NCI-H1930 (cell line): Measurements from ENCODE around the gene IMPDH1.
A peak's percentile ranks its signal among the peaks of the same experiment; 100 is the strongest.
"Not testable (repeated sequence)": the region's sequence is repeated elsewhere in the genome, so short reads cannot be mapped to it uniquely, and the experiment has no call there.

Source experiments
- DNase-seq, 2 experiments: peaks; one replicate each; lab custom pipeline; 2025; lab: John Stamatoyannopoulos, UW

Gene IMPDH1

DNA sequence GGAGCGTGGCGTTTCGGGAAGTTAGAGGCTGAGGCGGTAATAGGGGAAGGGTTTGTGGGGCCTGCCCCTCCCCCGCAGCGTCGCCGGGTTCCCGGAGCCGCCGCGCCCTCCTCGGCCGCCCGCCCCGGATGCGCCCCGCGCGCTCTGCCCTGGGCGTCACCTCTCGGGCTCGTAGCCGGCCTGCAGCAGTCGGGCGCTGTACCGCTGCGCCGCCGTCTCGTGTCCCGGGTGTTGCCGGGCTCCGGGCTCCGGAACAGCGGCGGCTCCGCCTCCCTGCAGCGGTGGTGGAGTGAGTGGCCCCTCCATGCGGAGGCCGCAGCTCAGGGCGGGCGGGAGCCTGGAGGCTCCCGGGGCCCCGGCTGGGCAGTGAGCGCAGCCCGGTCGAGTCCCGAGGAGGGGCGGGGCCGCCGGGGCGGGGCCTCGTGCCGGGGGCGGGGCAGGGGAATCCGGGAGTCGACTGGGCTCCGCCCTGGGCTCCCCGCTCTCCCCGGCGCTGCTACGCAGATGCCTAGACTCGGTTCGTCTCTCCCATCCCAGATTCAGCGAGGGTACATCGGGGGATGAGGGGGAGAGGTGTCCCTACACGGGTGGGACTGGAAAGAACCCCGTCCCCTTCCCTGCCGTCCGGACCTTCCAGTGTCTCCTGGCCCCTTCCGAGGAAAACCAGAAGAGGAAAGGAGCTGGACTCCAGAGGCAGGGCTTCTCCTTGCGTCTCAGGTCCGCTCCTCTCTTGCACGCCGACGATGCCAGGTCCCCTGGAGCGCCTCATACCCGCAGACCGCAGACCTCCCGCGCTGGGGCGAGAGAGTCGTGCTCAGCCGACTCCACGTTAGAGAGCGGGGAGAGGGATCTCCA is at the start of gene IMPDH1:
IMPDH1 (minus strand) TSS at position 387 of the 855 bp plus-strand sequence; CDS start at position 306, 81 bp downstream.
- peak; percentile 10 to 70 for DNase-seq

DNA sequence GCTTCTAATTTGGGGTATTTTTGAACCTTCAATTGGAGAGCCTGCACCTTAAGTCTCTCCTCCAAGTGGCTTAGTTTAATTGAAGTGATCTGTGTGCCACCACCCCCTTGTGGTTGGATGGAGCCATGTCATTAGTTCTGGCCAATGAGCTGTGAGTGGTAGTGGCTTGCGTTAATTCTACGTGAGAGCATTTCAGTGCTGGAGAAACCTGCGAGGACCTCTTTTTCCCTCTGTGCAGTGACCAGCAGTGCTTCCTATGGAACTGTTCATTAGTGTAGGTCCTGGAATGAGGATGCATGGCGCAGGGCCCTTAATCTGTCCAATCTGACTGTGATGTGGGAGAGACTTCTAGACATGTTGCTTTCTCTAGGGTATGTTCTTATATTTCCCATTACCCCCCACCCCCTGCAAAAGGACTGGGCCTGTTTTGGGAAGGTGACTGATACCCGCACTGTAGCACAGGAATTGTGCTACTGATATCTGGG is 49.7 kb upstream of the IMPDH1 start:
- DNase-seq = peak; percentile 27 to 35

DNA sequence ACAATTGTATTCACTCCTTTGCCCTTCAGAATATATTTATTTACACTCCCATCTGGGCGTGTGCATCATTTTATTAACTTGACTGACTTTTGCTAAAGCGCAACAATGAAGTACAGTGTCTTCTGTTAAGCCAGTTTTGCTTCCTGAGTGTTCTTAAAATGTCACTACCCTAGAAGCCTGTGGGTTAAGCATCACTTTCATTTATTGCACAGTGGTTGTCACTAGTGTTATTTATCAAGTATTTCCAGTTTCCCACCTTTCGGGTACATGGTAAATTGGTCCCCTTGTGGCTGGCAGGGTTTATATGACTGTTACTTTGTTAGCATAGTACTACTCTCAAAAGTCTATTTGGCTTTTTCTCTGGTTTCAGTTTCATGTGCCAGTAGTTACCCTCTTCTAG is 49.2 kb upstream of the IMPDH1 start:
- DNase-seq = no peak

DNA sequence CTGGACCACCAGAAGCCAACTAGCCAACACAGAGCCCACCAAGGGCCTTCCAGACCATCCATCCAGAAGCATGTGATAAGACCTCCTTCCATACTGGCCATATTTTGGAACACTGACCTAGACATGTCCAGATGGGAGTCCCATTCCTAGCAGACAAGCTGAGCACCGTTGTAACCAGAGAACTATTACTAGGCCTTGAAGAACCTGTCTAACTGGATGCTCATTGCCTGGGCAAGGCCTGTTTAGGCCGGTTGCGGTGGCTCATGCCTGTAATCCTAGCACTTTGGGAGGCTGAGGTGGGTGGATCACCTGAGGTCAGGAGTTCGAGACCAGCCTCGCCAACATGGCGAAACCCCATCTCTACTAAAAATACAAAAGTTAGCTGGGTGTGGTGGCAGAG is 47.6 kb upstream of the IMPDH1 start:
- not testable (repeated sequence) for DNase-seq

DNA sequence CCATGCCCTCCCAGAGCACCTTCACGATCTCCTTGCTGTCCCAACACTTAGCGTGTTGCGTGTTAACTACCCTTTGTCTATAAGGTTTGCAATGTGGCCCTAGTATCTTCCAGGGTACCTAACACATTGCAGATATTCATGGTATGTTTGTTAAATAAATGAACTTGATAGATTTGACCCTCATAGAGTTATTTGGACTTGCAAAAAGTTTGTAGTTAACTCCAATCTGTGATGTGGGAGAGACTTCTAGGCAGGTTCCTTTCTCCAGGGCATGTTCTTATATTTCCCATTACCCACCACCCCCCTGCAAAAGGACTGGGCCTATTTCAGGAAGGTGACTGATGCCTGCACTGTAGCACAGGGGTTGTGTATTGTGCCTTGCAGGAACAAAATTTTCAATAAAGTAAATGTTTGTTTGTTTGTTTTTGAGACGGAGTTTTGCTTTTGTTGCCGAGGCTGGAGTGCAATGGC is 46.5 kb upstream of the IMPDH1 start:
- no peak for DNase-seq

DNA sequence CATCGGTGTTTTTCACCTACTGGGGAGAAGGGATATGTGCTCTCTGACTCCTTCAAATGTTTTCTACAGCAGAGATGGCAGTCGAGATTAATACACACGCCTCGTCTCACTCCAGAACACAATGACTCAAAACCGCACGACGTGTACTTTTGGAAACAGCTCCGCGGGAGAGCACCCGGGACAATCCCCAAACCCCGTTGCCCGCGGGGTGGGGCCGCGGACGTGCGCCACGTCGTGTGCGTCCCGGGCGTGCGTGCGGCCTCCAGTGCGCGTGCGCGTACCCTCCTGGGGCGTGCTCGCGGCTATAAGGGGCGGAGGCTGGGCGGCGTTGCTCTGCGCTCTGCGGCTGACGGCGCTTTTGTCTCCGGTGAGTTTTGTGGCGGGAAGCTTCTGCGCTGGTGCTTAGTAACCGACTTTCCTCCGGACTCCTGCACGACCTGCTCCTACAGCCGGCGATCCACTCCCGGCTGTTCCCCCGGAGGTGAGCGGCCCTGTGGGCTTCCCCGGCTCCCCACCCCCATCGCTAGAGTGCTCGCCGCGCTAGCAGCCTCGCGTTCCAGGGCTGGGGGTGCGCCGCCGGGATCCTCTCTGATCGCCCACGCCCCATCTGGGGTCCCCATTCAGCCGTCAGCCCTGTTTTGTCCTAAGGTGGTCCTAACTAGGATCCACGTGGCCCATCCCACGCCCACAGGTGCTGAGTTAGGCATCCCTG is 45.9 kb upstream of the IMPDH1 start, which contains the start of gene HILPDA:
HILPDA (plus strand) TSS at position 336 of the 712 bp plus-strand sequence. CDS start 1,391 bp downstream, outside the sequence.
- peak; percentile 92 to 95 for DNase-seq

DNA sequence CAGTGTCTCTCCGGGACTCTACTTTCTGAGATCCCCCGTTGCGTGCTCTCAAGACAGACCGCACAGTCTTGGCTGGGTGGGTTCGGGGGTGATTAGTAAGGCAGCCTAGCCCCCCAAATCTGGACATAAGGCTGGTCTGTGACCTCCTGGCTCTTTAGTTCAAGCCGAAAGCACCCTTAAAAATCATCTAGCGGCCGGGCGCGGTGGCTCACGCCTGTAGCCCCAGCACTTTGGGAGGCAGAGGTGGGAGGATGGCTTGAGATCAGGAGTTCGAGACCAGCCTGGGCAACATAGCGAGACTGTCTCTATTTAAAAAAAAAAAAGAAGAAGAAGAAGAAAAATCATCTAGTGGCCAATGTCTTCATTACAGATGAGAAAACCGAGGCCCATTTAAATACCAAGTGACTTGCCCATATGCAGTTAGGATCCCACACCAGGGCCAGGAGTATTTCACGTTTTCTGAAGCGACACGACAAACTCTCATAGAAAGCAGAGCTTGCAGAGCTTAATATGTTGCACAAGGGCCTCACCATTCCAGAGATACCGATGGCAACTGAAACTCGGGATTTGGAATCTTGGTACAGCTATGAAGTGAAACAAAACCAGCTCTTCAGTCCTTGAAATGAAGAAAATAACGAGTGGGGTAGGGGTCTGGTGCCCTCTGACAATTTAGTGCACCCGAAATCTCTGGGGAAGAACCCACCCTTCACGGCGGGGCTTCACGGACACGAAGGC is 45.2 kb upstream of the IMPDH1 start:
- no peak for DNase-seq

DNA sequence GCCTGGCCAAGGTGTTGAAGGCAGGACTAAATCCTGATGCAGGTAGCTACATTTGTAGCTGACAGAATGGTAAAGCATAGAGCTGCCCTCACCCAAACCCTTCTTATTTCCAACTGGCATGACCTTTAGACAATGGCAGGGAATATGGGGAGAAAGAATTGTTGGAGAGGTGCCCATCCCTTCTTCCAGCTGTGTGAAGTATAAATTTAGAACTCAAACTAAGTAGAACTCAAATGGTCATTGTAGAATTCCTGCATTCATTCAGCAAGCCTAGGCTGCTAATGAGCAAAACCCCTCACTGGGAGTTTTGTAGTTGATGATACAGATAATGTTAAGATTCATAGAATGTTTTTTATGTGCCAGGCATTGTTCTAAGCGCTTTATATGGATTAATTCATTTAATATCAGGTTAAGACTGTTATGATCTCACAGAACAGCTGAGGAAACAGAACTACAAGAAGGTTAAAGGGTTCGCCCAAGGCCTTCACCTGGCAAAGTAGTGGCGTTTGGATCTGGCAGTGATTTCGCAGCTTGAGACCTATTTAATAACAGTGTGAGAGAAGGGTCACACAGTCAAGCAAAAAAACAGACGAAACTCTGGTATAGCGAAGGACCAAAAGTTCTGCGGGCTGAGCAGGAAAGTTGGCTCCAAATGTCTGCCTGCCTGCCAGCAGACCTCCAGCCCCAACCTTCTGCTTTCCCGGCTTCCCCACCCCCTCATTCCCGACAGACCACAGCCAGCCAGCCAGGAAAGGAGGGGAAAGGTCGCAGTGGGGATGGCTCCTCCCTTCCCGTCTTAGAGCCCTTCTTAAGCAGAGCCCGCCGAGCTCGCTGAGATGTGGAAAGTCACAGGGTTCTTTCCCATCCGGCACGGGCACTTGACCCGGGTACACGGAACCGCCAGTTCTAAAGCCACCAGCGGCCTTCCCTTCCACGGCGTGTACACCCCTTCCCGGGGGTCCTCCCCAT is 44.3 kb upstream of the IMPDH1 start:
- DNase-seq = no peak

DNA sequence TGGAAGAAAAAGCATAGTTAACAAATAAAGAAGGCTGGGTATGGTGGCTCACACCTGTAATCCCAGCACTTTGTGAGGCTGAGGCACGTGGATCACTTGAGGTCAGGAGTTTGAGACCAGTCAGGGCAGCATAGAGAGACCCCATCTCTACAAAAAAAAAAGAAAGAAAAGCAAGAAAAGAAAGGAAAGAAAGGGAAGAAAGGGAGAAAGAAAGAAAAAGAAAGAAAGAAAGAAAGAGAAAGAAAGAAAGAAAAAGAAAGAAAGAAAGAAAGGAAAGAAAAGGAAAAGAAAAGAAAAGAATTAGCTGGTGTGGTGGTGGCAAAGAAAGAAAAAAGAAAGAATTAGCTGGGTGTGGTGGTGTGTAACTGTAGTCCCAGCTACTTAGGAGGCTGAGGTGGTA is 42.8 kb upstream of the IMPDH1 start:
- DNase-seq = no peak

DNA sequence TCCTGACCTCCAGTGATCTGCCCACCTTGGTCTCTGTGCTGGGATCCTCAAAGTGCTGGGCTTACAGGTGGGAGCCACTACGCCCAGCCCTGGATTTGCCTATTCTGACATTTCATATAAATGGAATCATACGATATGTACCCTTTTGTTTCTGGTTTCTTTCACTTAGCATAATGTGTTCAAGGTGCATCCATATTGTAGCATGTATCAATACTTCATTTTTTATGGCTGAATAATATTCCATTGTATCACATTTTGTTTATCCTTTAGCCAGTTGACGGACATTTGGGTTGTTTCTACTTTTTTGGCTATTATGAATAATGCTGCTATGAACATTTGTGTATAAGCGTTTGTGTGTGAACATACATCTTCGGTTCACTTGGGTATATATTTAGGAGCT is 41.1 kb upstream of the IMPDH1 start:
- no peak for DNase-seq

DNA sequence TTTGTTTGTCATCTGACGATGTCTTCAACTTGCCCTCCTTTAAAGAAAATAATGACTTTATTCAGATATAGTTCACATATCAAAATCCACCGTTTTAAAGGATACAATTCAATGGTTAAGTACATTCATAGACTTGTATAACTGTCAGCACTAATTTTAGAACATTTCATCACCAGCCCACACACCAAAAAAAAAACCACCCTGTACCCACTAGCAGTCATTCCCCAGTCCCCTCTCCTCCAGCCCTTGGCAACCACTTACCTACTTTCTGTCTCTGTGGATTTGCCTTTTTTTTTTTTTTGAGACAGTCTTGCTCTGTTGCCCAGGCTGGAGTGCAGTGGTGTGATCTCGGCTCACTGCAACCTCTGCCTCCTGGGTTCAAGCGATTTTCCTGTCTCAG is 40.6 kb upstream of the IMPDH1 start:
- DNase-seq = no peak

DNA sequence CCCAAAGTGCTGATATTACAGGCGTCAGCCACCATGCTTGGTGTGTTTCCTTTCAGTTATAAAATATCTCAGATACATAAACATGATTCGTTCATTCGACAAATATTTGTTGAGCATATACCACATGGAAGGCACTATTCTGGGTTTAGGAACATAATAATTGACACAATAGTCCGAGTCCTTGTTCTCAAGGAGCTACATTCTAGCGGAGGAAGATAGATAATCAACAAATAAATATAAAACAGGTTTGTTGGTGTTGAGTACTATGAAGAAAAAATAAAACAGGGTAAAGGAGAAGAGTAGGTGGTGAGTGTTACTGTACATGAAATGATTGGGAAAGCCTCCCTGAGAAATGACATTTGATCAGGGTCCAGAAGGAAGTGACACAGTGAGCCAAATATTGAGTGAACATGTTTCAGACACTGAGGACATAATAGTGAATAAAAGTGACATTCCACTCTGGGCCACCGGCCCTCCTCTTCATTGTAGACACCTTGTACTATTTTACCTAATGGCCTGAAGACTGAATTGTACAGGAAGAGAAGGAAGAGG is 39.0 kb upstream of the IMPDH1 start:
- DNase-seq = no peak

DNA sequence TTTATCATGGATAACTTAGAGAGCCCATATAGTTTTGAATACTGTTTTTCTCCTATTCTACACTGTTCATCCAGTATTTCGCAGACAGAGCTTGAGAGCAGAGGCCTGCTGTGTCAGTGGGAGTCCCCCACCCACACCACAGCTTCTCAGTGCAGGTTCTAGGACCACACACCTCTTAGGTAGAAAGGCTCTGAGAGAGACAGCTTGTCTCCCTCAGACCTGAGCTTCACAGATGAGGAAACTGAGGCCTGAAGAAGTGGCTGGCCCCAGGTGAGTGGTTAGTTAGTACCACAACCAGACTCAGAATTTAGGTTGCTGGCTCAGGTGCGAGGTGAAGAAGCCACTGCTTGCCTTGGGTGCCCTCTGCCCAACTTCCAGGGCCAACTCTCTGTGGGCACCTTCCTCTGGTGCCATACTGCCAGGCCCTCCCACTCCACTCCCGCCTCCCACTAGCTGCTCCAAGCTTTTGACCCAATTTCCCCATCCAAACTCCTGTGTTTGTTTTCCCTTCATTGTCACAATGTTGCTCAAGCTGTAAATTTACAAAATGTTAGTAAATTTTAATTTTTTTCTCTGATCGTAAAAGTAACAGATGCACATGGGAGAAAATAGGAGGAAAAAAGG is 38.3 kb upstream of the IMPDH1 start:
- no peak for DNase-seq

DNA sequence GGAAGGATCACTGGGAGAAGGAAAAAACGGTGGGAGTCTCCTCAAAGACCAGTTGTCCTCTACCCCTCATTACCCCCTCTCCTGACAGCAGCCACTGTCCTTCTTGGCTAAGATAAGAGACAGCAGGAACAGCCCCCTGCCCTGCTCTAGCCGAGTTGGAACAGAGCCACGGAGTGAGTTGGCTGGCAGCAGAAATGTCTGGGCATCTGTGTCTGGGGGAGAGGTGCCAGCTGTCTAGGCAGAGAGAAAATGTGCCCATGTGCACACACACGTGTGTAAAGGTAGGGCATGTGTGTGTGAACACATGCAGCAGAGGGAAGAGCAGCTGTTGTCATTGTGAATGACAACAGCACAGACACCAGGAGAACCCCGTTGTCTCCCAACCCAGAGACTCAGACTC is 36.5 kb upstream of the IMPDH1 start:
- no peak for DNase-seq

DNA sequence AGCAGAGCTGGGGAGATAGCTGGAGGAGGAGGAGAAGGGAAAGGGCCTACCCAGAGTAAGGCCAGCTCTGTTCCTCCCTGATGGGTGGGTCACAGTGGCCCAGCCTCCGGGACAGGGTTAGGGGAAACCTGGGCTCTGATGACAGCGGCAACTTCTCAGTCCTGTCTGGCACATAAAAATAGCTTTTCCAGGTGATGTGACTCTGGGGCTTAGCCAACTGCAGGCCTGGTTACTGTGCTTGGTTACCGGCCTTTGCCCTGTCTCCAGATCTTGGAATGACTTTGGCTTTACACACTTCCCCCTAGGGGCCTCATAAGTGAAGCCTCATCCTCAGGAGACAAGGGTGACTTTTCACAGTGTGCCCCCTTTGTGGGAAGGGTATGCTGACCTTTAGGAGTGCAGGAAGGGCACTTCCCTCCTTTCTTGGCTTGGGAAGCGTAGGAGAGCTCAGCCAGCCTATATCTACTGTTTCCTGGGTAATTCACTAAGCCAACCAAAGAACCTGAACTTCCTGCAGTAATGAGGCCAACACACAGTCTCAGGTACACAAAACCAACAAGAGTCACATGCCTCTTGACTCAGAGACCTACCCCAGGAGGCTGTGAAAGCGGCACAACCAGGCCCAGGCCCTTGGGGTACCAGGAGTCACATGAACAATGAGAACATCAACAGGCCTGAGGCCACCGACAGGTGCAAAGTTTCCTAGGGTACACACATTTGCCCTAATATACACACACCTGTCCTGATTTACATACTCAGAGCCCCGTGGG is 34.2 kb upstream of the IMPDH1 start:
- DNase-seq = peak in 1 of 2 experiments; percentile 36

DNA sequence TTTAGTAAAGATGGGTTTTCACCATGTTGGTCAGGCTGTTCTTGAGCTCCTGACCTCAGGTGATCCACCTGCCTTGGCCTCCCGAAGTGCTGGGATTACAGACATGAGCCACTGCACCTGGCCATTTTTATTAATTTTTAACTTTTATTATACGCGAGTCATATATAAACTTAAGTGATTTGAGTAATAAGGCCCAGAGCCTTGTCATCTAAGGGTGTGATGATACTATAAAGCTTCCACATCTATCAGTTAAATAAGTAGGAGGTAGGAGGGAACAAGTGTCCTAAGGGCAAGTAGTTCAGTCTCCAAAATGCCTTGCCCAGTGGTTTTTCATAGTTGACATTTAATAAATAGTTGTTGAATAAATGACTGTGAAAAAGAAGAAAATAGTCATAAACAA is 32.6 kb upstream of the IMPDH1 start:
- DNase-seq = no peak

DNA sequence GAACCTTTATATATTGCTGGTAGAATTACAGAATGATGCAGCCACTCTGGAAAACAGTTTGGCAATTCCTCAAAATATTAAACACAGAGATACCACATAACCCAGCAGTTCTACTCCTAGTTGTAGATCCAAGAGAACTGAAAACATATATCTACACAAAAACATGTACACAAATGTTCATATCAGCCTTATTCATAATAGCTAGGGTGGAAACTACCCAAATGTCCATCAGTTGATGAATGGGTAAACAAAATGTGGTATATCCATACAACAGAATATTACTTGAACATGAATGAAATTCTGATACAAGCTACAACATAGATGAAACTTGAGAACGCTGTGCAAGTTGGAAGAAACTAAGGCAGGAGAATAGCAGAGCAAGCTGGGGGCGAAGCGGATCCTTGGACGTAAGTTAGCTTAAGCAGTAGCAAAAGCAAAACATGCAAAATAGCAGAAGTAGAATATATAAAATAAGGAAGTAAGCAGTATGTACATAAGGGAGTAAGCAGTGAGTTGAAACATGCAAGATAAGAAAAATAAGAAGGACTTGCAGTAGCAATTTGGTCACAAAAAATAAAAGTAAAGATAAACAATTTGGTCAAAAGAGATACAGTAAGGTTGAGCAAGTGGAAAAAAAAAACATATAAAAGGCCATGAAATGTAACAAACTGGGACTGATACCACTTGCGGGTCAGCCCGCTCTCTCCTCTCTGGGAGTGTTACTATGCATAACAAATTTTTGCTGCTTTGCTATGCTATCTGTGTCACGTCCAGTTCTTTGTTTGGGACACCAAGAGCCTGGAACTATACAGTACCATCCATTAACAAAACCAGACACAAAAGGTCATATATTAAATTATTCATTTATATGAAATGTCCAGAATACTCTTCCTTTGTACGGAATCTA is 27.9 kb upstream of the IMPDH1 start:
- DNase-seq = no peak

DNA sequence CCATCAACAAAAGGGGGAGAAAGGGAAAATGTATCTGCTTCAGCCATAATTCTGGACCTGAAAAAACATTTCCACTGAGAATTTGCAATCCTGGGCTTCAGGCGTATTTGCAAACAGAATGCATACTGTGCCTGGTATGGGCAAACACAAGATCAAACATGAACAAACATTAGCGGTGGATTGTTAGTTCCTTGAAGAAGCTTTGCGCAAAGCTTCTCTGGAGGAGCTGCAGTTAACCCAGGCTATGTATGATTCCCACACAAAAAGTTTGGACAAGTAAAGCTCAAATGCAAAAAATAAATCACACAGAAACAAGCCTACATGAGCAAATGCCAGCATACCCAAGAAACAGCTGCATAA is 25.5 kb upstream of the IMPDH1 start:
- DNase-seq = no peak
